Measurements from ENCODE around the gene CA10. TPM values are rescaled to one million over a fixed set of nuclear protein-coding genes. Genes with fewer than 3 reads are reported as not detected.

CA10 gene
- total and polyA plus RNA-seq, 2 donors (not counting 3 experiments of a cell fraction or from before 2014, with no cell fraction given), result not detected

DNA sequence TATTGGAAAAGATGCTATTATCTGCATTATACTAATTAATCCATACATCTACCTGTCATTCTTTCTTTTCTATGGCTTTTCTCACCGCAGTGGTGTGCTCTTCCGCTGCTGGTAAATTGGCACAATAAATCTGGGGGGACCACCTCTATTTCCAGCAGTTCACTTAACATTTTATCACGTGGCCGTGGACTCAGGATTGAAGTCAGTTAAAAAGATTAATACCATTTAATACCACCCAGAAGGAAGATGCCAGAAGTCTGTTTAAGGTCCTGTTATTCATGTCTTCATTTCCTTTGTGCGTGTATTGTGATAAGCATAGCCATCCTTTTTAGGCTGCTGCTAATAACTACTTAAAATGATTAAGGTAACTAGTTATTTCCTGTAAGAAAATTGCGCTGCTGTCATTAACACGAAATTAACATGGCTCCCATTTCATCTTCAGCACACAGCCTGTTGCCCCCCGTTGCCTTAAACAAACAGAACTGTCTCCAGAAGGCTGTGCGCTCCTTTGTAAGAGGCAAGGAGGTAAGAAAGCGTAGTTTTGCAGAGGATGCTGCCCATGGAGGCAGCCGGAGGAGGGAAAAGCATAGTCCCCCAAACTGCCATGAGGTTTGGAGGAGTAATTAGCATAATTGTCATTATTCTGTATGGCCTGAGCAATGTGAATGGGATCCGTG is 483.8 kb downstream of the CA10 start:
- POLR2A ChIA-PET, result no interaction called here
- no peak overlapping the region for H2AFZ ChIP-seq (ENCODE audit: low read depth, low read length)
- H4K20me1 ChIP-seq (replicated peaks; ENCODE audit: control insufficient read depth, extremely low read depth, insufficient read depth, low read length), result no peaks in the 10 kb centered on the region
- no peaks in the 10 kb centered on the region for H3K4me1 ChIP-seq (ENCODE audit: control insufficient read depth, extremely low read depth, insufficient read depth, low read length)
- no peaks in the 10 kb centered on the region for H3K9me1 ChIP-seq (replicated peaks; ENCODE audit: control insufficient read depth, extremely low read depth, insufficient read depth, low read length)
- no peaks in the 10 kb centered on the region for H3K79me2 ChIP-seq (ENCODE audit: control insufficient read depth, insufficient read depth, low read length)
- FAIRE-seq (no peak), DNase-seq (ENCODE audit: low read depth, low spot score) (no peak)
- TF ChIP-seq JUN (IDR thresholded peaks at IDR 0.05; ENCODE audit: borderline replicate concordance, insufficient read depth, insufficient read length, low read depth) (no peak), MYC (IDR thresholded peaks at IDR 0.05; ENCODE audit: low read depth, low read length) (no peak), POLR2A (IDR thresholded peaks at IDR 0.05; ENCODE audit: low read depth, low read length) (no peak), POLR2AphosphoS5 (IDR thresholded peaks at IDR 0.05; ENCODE audit: insufficient read depth, low read depth, low read length) (no peak), GATA2 (IDR thresholded peaks at IDR 0.05; ENCODE audit: insufficient read depth, insufficient read length, low read depth, low read length) (no peak)
- TF ChIP-seq, protein P1, sequence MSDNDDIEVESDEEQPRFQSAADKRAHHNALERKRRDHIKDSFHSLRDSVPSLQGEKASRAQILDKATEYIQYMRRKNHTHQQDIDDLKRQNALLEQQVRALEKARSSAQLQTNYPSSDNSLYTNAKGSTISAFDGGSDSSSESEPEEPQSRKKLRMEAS (IDR thresholded peaks at IDR 0.05; ENCODE audit: insufficient read depth, insufficient read length), result no peak
- intact Hi-C loops (cut with micrococcal nuclease) (no loop called here), dilution Hi-C loops (cut with MboI; ENCODE audit: extremely low pct_ligation_motif_present, low sequenced_read_pairs) (no loop called here)
- CTCF ChIA-PET, result no interaction called here
- no peak overlapping the region for H3K9ac ChIP-seq (replicated peaks; ENCODE audit: extremely low read depth, insufficient read depth, low read length)
- no TSS peak for BruUV-seq (replicated peaks)
- H3K4me3 ChIP-seq (replicated peaks in 1 of 3; ENCODE audit: insufficient read depth in 1 of 3, low read depth in 1 of 3, low read length in 3 of 3), result no peak overlapping the region
- H3K27me3 ChIP-seq (ENCODE audit: control insufficient read depth in 2 of 2, insufficient read depth in 2 of 2, low read length in 2 of 2), result no peaks in the 10 kb centered on the region
- no peaks in the 10 kb centered on the region for H3K9me3 ChIP-seq (replicated peaks; ENCODE audit: control insufficient read depth, insufficient read depth, low read length)
- H3K27ac ChIP-seq (ENCODE audit: insufficient read depth, low read depth, low read length), result no peak overlapping the region
- H3K4me2 ChIP-seq (ENCODE audit: insufficient read depth, low read length), result no peak overlapping the region
- no peaks in the 10 kb centered on the region for H3K36me3 ChIP-seq (ENCODE audit: control insufficient read depth in 2 of 2, extremely low read depth in 1 of 2, insufficient read depth in 2 of 2, low read length in 2 of 2)

DNA sequence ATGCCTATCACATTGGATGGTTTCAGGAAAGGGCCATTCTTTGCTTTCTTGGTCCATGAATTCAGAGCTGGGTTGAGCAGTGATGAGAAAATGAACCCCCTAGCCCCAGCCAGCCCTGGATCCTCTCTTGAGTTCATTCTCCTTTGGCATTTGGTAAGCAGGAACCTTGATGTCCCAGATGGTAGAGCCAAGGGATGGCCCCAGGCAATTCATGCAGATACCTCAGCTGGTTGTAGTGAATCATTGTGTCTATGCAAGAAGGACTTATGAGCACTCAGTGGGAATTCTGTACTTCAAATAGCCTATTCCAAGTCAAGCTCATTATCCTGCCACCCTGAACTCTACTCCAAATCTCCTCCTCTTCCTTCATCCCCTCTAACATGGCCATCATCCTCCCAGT is 485.4 kb downstream of the CA10 start:
- no peak overlapping the region for H3K4me3 ChIP-seq (replicated peaks in 1 of 3; ENCODE audit: insufficient read depth in 1 of 3, low read depth in 1 of 3, low read length in 3 of 3)
- intact Hi-C loops (cut with micrococcal nuclease) (no loop called here), dilution Hi-C loops (cut with MboI; ENCODE audit: extremely low pct_ligation_motif_present, low sequenced_read_pairs) (no loop called here)
- H3K4me2 ChIP-seq (ENCODE audit: insufficient read depth, low read length), result no peak overlapping the region
- ChIA-PET POLR2A (interaction anchor here (0.6 kb wide), 1 partner anchor 22 kb away, joined by 4 read pairs; no protein-coding TSS in a partner anchor), CTCF (no interaction called here)
- H3K27me3 ChIP-seq (ENCODE audit: control insufficient read depth in 2 of 2, insufficient read depth in 2 of 2, low read length in 2 of 2), result no peaks in the 10 kb centered on the region
- DNase-seq (ENCODE audit: low read depth, low spot score) (no peak), FAIRE-seq (no peak)
- H3K36me3 ChIP-seq (ENCODE audit: control insufficient read depth in 2 of 2, extremely low read depth in 1 of 2, insufficient read depth in 2 of 2, low read length in 2 of 2), result no peaks in the 10 kb centered on the region
- H3K79me2 ChIP-seq (ENCODE audit: control insufficient read depth, insufficient read depth, low read length), result no peaks in the 10 kb centered on the region
- H2AFZ ChIP-seq (ENCODE audit: low read depth, low read length), result no peak overlapping the region
- H3K9ac ChIP-seq (replicated peaks; ENCODE audit: extremely low read depth, insufficient read depth, low read length), result no peak overlapping the region
- no TSS peak for BruUV-seq (replicated peaks)
- H4K20me1 ChIP-seq (replicated peaks; ENCODE audit: control insufficient read depth, extremely low read depth, insufficient read depth, low read length), result no peaks in the 10 kb centered on the region
- TF ChIP-seq POLR2AphosphoS5 (IDR thresholded peaks at IDR 0.05; ENCODE audit: insufficient read depth, low read depth, low read length) (no peak), MYC (IDR thresholded peaks at IDR 0.05; ENCODE audit: low read depth, low read length) (no peak), POLR2A (IDR thresholded peaks at IDR 0.05; ENCODE audit: low read depth, low read length) (no peak), EZH2 (IDR thresholded peaks at IDR 0.05; ENCODE audit: borderline replicate concordance, low read depth, low read length, severe bottlenecking) (no peak), JUN (IDR thresholded peaks at IDR 0.05; ENCODE audit: borderline replicate concordance, insufficient read depth, insufficient read length, low read depth) (no peak), FOS (IDR thresholded peaks at IDR 0.05; ENCODE audit: borderline replicate concordance, insufficient read depth, low read length) (no peak), GATA2 (IDR thresholded peaks at IDR 0.05; ENCODE audit: insufficient read depth, insufficient read length, low read depth, low read length) (no peak)
- TF ChIP-seq, protein P2, sequence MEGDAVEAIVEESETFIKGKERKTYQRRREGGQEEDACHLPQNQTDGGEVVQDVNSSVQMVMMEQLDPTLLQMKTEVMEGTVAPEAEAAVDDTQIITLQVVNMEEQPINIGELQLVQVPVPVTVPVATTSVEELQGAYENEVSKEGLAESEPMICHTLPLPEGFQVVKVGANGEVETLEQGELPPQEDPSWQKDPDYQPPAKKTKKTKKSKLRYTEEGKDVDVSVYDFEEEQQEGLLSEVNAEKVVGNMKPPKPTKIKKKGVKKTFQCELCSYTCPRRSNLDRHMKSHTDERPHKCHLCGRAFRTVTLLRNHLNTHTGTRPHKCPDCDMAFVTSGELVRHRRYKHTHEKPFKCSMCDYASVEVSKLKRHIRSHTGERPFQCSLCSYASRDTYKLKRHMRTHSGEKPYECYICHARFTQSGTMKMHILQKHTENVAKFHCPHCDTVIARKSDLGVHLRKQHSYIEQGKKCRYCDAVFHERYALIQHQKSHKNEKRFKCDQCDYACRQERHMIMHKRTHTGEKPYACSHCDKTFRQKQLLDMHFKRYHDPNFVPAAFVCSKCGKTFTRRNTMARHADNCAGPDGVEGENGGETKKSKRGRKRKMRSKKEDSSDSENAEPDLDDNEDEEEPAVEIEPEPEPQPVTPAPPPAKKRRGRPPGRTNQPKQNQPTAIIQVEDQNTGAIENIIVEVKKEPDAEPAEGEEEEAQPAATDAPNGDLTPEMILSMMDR (IDR thresholded peaks at IDR 0.05; ENCODE audit: extremely low read depth in 1 of 2, insufficient read depth in 1 of 2, low read depth in 1 of 2, low read length in 2 of 2), result no peak
- TF ChIP-seq, protein P1 (IDR thresholded peaks at IDR 0.05; ENCODE audit: insufficient read depth, insufficient read length), result no peak
- H3K4me1 ChIP-seq (ENCODE audit: control insufficient read depth, extremely low read depth, insufficient read depth, low read length), result no peaks in the 10 kb centered on the region
- no peak overlapping the region for H3K27ac ChIP-seq (ENCODE audit: insufficient read depth, low read depth, low read length)
- H3K9me1 ChIP-seq (replicated peaks; ENCODE audit: control insufficient read depth, extremely low read depth, insufficient read depth, low read length), result no peaks in the 10 kb centered on the region
- no peaks in the 10 kb centered on the region for H3K9me3 ChIP-seq (replicated peaks; ENCODE audit: control insufficient read depth, insufficient read depth, low read length)
